ENCODE results near the gene TFCP2L1.
A peak's percentile ranks its signal among the peaks of the same experiment; 100 is the strongest.
"Not testable (repeated sequence)": the region's sequence is repeated elsewhere in the genome, so short reads cannot be mapped to it uniquely, and the experiment has no call there.

Gene TFCP2L1

DNA sequence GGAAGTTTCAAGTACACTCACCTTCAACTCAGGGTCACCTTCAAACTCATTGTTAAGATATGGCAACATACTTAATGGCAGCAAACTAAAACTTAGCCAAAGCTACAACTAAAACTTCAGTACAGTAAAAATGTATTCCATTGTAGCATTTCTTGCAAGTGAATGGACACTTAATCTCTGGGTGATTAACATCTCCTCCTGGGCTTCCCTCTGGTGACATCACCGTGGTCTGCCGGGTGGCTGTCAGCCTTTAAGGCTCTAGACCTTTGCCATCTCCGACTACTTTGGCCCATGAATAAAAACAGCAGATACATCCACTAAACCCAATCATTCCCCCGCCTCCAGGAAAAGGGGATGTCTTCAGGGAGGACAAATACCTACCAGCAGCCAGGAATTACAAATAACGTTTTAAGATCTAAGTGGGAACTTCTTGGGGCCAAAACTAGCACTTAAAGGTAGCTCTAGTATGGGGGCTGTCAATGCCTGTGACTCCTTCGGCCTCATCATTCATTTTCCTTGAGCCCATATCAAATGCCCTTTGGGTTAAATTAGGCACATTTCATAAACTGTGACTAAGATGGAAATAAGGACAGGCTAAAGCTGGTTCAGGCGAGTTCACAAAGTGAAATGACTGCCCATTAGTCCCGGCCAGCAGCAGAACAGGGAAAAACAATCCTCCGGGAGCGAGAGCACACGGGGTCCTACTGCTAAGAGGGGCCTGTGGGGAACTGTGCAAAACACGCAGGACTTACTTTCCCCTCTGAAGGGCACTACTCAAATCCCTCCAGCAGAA, 1.1 kb downstream of the TFCP2L1 start:
- H3K36me3 ChIP-seq (ENCODE audit: control insufficient read depth, insufficient read depth, low read length) = no peaks in the 10 kb centered on the region
- H3K27me3 ChIP-seq (ENCODE audit: control insufficient read depth, insufficient read depth, low read length) = peaks cover 38% of the 10 kb centered on the region
- H3K27ac ChIP-seq (ENCODE audit: low read depth, low read length) = no peak overlapping the region
- peaks cover 4% of the 10 kb centered on the region; the same call in 1 of the 2 replicates for H3K4me1 ChIP-seq (ENCODE audit: control insufficient read depth, insufficient read depth, low read length)
- peak overlapping the region; percentile 64 for H3K4me3 ChIP-seq (ENCODE audit: low read depth, low read length)
- H3K9ac ChIP-seq (ENCODE audit: low read depth, low read length) = no peak overlapping the region
- H3K9me3 ChIP-seq (ENCODE audit: control insufficient read depth, insufficient read depth, low read length) = no peaks in the 10 kb centered on the region

GRCh38 chr2:121282800-121283385, 2.1 kb downstream of the TFCP2L1 start:
- Histone ChIP-seq H3K36me3 (ENCODE audit: control insufficient read depth, insufficient read depth, low read length) (no peaks in the 10 kb centered on the region), H3K9me3 (ENCODE audit: control insufficient read depth, insufficient read depth, low read length) (no peaks in the 10 kb centered on the region), H3K4me1 (ENCODE audit: control insufficient read depth, insufficient read depth, low read length) (peaks cover 4% of the 10 kb centered on the region; the same call in 1 of the 2 replicates), H3K27ac (ENCODE audit: low read depth, low read length) (no peak overlapping the region), H3K9ac (ENCODE audit: low read depth, low read length) (no peak overlapping the region), H3K4me3 (ENCODE audit: low read depth, low read length) (no peak overlapping the region), H3K27me3 (ENCODE audit: control insufficient read depth, insufficient read depth, low read length) (peaks cover 38% of the 10 kb centered on the region)

GRCh38 chr2:121281694-121282093, 3.3 kb downstream of the TFCP2L1 start:
- Histone ChIP-seq H3K36me3 (ENCODE audit: control insufficient read depth, insufficient read depth, low read length) (no peaks in the 10 kb centered on the region), H3K4me3 (ENCODE audit: low read depth, low read length) (no peak overlapping the region), H3K9me3 (ENCODE audit: control insufficient read depth, insufficient read depth, low read length) (no peaks in the 10 kb centered on the region), H3K4me1 (ENCODE audit: control insufficient read depth, insufficient read depth, low read length) (peaks cover 4% of the 10 kb centered on the region; the same call in 1 of the 2 replicates), H3K27ac (ENCODE audit: low read depth, low read length) (no peak overlapping the region), H3K9ac (ENCODE audit: low read depth, low read length) (no peak overlapping the region), H3K27me3 (ENCODE audit: control insufficient read depth, insufficient read depth, low read length) (peaks cover 34% of the 10 kb centered on the region)

DNA sequence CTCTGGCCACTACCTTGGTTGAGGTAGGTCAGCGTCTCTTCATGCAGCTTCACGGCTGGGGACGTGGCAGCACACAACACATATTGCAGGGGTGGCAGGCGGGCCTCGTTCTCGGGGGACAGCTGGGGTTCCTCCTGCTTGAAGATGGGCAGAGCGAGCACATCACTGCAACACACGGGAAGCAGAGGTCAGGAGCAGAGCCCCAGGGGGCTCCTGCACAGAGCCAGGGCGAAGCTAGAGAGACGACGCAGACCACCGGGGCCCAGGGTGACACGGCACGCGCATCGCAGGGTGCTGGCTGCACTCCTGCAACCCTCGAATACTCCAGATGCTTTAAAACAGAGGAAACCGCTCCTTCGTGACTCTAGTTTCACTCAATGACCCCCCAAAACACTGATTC, 3.9 kb downstream of the TFCP2L1 start:
- Histone ChIP-seq H3K9ac (ENCODE audit: low read depth, low read length) (no peak overlapping the region), H3K36me3 (ENCODE audit: control insufficient read depth, insufficient read depth, low read length) (no peaks in the 10 kb centered on the region), H3K4me1 (ENCODE audit: control insufficient read depth, insufficient read depth, low read length) (peaks cover 4% of the 10 kb centered on the region; the same call in 1 of the 2 replicates), H3K4me3 (ENCODE audit: low read depth, low read length) (no peak overlapping the region), H3K27ac (ENCODE audit: low read depth, low read length) (no peak overlapping the region), H3K9me3 (ENCODE audit: control insufficient read depth, insufficient read depth, low read length) (no peaks in the 10 kb centered on the region), H3K27me3 (ENCODE audit: control insufficient read depth, insufficient read depth, low read length) (peaks cover 31% of the 10 kb centered on the region)

- H3K4me3 ChIP-seq (ENCODE audit: low read depth, low read length) = no peak overlapping the region
- peaks cover 4% of the 10 kb centered on the region; the same call in 1 of the 2 replicates for H3K4me1 ChIP-seq (ENCODE audit: control insufficient read depth, insufficient read depth, low read length)
- no peaks in the 10 kb centered on the region for H3K36me3 ChIP-seq (ENCODE audit: control insufficient read depth, insufficient read depth, low read length)
- H3K27ac ChIP-seq (ENCODE audit: low read depth, low read length) = no peak overlapping the region
- no peak overlapping the region for H3K9ac ChIP-seq (ENCODE audit: low read depth, low read length)
- H3K27me3 ChIP-seq (ENCODE audit: control insufficient read depth, insufficient read depth, low read length) = peaks cover 25% of the 10 kb centered on the region
- no peaks in the 10 kb centered on the region for H3K9me3 ChIP-seq (ENCODE audit: control insufficient read depth, insufficient read depth, low read length)
These were observed 5.4 kb downstream of the TFCP2L1 start for GRCh38 chr2:121279476-121280220.

- Histone ChIP-seq H3K27me3 (ENCODE audit: control insufficient read depth, insufficient read depth, low read length) (no peaks in the 10 kb centered on the region; the same call in 1 of the 2 replicates), H3K4me1 (ENCODE audit: control insufficient read depth, insufficient read depth, low read length) (no peaks in the 10 kb centered on the region), H3K36me3 (ENCODE audit: control insufficient read depth, insufficient read depth, low read length) (no peaks in the 10 kb centered on the region), H3K4me3 (ENCODE audit: low read depth, low read length) (no peak overlapping the region), H3K9ac (ENCODE audit: low read depth, low read length) (no peak overlapping the region), H3K9me3 (ENCODE audit: control insufficient read depth, insufficient read depth, low read length) (no peaks in the 10 kb centered on the region), H3K27ac (ENCODE audit: low read depth, low read length) (no peak overlapping the region)
These were observed 8.7 kb downstream of the TFCP2L1 start for GRCh38 chr2:121276341-121276740.

DNA sequence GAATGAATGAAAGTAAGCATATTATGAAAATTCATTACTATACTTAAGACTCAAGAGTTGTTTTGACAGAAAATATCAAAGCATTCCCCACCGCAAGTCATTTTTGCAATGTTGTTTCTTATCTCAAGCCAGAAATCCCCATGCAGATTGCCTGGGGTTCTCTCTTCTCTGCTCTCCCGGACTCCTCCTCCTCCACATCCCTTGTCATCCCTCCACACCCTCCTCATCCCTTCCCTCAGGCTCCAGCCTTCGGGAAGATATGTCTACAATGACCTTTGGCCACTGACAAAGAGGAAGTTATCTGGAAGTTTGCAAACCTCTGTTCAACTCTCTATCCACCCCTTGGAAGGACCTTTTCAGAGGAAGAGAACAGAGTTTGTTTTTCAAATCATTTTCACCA, 11.9 kb downstream of the TFCP2L1 start:
- no peaks in the 10 kb centered on the region for H3K9me3 ChIP-seq (ENCODE audit: control insufficient read depth, insufficient read depth, low read length)
- H3K36me3 ChIP-seq (ENCODE audit: control insufficient read depth, insufficient read depth, low read length) = no peaks in the 10 kb centered on the region
- no peak overlapping the region for H3K27ac ChIP-seq (ENCODE audit: low read depth, low read length)
- H3K27me3 ChIP-seq (ENCODE audit: control insufficient read depth, insufficient read depth, low read length) = no peaks in the 10 kb centered on the region; the same call in 1 of the 2 replicates
- H3K9ac ChIP-seq (ENCODE audit: low read depth, low read length) = no peak overlapping the region
- no peaks in the 10 kb centered on the region for H3K4me1 ChIP-seq (ENCODE audit: control insufficient read depth, insufficient read depth, low read length)
- no peak overlapping the region for H3K4me3 ChIP-seq (ENCODE audit: low read depth, low read length)

- Histone ChIP-seq H3K27me3 (ENCODE audit: control insufficient read depth, insufficient read depth, low read length) (no peaks in the 10 kb centered on the region; the same call in 1 of the 2 replicates), H3K4me3 (ENCODE audit: low read depth, low read length) (no peak overlapping the region), H3K36me3 (ENCODE audit: control insufficient read depth, insufficient read depth, low read length) (no peaks in the 10 kb centered on the region), H3K4me1 (ENCODE audit: control insufficient read depth, insufficient read depth, low read length) (no peaks in the 10 kb centered on the region), H3K9ac (ENCODE audit: low read depth, low read length) (no peak overlapping the region), H3K27ac (ENCODE audit: low read depth, low read length) (no peak overlapping the region), H3K9me3 (ENCODE audit: control insufficient read depth, insufficient read depth, low read length) (no peaks in the 10 kb centered on the region)
These were observed 12.4 kb downstream of the TFCP2L1 start for GRCh38 chr2:121272596-121272995.

DNA sequence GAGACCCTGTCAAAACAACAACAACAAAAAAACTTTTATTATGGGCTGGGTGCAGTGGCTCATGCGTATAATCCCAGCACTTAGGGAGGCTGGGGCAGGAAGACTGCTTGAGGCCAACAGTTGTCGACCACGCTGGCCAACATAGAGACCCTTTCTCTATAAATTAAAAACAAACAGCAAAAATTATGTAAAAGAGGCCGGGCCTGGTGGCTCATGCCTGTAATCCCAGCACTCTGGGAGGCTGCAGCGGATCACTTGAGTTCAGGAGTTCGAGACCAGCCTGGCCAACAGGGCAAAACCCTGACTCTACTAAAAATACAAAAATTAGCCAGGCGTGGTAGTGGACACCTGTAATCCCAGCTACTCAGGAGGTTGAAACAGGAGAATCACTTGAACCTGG, 15.6 kb downstream of the TFCP2L1 start:
- not testable (repeated sequence) for H3K9me3 ChIP-seq (ENCODE audit: control insufficient read depth, insufficient read depth, low read length); H3K4me1 ChIP-seq (ENCODE audit: control insufficient read depth, insufficient read depth, low read length); H3K36me3 ChIP-seq (ENCODE audit: control insufficient read depth, insufficient read depth, low read length); H3K4me3 ChIP-seq (ENCODE audit: low read depth, low read length); H3K9ac ChIP-seq (ENCODE audit: low read depth, low read length); H3K27me3 ChIP-seq (ENCODE audit: control insufficient read depth, insufficient read depth, low read length); H3K27ac ChIP-seq (ENCODE audit: low read depth, low read length)

DNA sequence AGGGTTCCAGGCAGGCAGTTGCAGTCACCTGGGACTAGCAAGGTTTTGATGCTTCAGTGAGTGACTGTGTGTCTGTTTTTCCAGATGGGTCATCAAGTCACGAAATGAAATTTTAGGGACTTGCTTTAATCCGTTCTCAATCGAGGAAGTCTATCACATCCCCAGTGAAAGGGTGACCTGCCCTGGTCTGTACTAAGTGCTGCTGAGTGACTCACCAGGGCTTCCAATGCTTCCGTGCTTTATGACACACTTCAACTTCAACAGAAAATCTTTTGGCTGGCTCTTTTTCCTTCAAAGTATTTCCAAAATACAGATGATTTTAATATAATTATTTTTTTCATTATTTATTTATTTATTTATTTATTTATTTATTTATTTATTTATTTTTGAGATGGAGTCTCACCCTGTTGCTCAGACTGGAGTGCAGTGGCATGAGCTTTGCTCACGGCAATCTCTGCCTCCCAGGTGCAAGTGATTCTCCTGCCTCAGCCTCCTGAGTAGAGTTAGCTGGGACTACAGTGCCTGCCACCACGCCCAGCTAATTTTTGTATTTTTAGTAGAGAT, 18.4 kb downstream of the TFCP2L1 start:
- no peaks in the 10 kb centered on the region for H3K4me1 ChIP-seq (ENCODE audit: control insufficient read depth, insufficient read depth, low read length)
- no peak overlapping the region for H3K27ac ChIP-seq (ENCODE audit: low read depth, low read length)
- H3K4me3 ChIP-seq (ENCODE audit: low read depth, low read length) = no peak overlapping the region
- no peaks in the 10 kb centered on the region for H3K36me3 ChIP-seq (ENCODE audit: control insufficient read depth, insufficient read depth, low read length)
- H3K27me3 ChIP-seq (ENCODE audit: control insufficient read depth, insufficient read depth, low read length) = no peaks in the 10 kb centered on the region
- no peaks in the 10 kb centered on the region for H3K9me3 ChIP-seq (ENCODE audit: control insufficient read depth, insufficient read depth, low read length)
- no peak overlapping the region for H3K9ac ChIP-seq (ENCODE audit: low read depth, low read length)

Measured in HUES48 (cell line).